ENCODE measurements around the gene CHTF8.

DNA sequence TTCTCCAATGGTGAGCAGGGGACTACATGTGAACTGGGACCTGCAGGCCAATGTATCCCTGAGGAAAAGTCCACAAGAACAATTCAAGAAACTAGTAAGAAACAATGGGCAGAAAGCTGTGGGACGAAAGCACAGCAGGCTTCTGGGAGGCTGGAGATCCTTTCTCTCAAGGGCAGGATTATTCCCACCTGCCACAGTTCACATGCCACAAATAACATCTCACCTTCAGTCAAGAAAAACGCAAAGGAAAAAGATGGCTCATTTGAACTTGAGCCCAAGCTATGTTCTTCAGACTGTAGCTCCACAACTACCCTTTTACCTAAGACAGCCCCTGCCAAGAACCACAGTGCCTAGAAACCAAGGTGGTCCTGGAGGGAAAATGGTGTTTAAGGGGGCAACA lies 13.9 kb downstream of the CHTF8 start:
- TF ChIP-seq POLR2A (IDR thresholded peaks at IDR 0.05) (no peak), CTCF (IDR thresholded peaks at IDR 0.05) (no peak)
